Erythroblast (primary cell): Measurements from ENCODE around the gene FHOD1.

ENCODE experiments used
- DNase-seq, 2 experiments: peaks; one replicate each; lab custom pipeline; 2025; lab: John Stamatoyannopoulos, UW
- GATA1 ChIP-seq: IDR thresholded peaks from 2 replicates; pipeline ENCODE4 v1.6.1; 2011; ENCODE audit warnings: low read depth, mild to moderate bottlenecking, control low read depth, low read length, moderate library complexity
- POLR2A ChIP-seq: IDR thresholded peaks from 2 replicates; pipeline ENCODE4 v1.6.1; 2011; ENCODE audit warnings: mild to moderate bottlenecking, low read length

FHOD1 gene

DNA sequence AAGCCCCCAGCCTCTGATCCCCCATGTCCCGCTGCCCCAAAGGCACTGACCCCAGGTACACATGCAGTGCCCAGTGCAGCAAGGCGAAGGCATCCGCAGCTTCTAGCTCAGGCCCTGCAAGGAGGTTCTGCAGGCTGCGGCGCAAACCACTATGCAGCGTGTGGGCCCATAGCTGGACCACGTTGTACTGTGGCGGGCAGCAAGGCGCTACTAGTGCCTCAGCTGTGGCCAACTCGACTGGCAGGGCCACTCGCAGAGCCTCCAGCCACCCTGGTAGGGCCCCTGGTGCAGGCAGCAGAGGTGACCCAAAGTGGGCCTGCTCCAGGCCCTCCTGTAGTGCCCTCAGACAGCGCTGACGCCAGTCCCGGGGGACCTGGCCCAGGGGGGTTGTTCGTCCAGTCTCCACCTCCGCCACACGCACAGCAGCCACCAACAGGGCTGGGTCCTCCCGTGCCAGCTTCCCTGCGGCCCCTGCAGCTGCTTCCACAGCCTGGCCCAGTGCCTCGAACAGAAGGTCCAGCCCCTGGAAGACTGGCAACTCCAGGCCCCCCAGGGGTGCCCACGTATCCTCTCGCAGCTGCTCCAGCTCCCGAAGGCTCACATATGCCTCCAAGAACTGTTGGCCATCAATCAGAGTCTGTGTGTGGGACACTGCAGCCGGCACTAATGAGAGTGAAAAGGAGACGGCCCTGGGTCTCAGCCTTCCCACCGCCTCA lies 59.9 kb downstream of the FHOD1 start:
- DNase-seq, result no peak
- TF ChIP-seq GATA1 (no peak), POLR2A (no peak)

DNA sequence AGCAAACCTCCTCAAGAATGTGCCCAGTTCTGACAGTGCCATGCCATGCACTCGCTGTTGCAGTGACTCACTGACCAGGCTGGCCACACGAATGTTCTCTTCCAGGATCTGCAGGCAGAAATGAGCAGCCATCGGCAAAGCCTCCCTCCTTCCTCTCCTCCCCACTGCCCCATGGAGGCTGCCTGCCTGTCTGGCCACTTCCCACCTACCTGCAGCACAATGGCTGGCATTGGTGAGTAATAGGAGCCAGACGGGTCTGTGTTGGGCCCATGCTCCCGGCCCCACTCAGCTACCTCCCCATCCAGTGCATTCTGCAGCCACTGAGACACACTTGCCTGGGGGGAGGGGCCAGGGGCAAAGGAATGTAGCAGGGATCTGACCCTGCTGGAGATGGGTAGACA lies 60.7 kb downstream of the FHOD1 start:
- DNase-seq, result no peak
- no peak for TF ChIP-seq POLR2A
- no peak for TF ChIP-seq GATA1

DNA sequence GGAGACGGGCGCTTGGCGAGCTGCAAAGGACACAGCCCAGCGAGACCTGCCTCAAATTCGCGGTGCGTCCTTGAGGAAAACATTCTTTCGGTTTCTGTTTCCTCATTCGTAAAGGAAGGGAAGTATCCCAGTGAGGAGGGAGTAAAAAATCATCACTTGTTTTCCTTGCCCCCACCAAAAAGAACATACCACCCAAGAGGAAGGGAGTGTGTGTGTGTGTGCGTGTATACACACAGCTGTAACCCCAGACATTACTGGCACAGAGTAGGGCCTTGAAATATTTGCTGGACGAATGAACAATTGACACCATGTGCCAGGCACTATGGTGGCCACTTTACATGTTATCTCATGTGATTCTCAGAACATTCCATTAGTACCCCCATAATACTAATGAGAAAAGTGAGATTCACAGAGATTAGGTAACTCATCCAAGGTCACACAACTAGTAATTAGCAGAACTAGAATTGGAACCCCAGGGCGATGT lies 61.6 kb downstream of the FHOD1 start:
- DNase-seq, result no peak
- TF ChIP-seq POLR2A, result no peak
- TF ChIP-seq GATA1, result no peak

DNA sequence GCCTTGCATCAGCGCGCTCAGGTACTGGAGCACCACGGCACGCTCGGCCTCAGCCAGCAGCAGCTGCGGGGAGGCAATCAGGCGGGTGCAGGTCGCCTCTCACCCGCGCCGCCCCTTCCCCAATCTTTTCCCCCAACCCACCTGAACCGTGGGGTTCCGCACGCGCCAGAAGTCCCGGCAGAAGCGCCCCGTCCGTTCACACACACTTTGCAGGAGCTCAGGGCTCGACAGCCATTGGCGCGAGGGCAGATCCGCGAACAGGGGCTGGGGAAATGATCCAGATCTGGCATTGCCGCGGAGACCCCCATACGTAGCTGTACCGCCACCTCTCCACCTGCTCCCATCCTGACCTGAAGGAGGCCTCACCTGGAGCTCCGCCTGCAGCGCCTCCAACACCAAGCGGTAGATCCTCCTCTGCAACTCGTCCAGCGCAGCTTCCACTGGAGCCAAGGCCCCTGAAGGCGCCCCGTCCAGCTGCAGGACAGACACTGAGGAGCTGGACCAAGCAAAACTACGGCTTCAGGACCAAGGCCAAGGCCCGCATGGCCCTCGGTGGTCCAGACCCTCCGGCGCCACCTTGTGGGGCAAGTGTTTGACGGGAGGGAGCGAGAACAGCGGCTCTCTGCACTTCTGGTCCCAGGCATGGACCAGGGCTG lies 62.2 kb downstream of the FHOD1 start:
- no peak for TF ChIP-seq POLR2A
- peak; percentile 88 to 90 for DNase-seq

DNA sequence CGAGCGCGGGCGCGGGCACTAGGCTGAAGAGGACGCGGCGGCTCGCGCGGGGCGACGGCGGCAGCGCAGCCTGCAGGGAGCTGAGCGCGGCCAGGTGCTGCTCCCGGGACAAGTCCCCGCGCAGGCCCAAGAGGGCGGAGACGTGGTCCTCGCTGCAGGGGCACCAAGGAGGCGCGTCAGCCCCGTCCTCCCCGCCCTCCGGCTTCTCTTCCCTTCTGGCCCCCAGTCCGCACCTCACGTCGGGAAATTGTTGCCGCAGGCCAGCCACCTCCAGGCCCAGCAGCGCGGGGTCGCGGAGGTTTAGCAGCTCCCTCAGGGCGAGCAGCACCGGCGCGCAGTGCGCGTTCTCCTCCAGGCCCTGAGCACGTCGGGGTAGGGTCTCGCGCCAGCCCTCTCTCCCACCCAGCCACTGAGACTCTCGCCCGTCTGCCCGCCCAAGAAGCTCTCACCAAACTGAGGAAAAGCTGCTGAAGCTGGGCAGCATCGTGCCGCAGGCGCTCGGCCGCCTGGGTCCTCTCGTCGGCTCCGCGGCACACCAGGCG lies 62.8 kb downstream of the FHOD1 start:
- TF ChIP-seq POLR2A, result no peak
- TF ChIP-seq GATA1, result no peak
- no peak for DNase-seq

DNA sequence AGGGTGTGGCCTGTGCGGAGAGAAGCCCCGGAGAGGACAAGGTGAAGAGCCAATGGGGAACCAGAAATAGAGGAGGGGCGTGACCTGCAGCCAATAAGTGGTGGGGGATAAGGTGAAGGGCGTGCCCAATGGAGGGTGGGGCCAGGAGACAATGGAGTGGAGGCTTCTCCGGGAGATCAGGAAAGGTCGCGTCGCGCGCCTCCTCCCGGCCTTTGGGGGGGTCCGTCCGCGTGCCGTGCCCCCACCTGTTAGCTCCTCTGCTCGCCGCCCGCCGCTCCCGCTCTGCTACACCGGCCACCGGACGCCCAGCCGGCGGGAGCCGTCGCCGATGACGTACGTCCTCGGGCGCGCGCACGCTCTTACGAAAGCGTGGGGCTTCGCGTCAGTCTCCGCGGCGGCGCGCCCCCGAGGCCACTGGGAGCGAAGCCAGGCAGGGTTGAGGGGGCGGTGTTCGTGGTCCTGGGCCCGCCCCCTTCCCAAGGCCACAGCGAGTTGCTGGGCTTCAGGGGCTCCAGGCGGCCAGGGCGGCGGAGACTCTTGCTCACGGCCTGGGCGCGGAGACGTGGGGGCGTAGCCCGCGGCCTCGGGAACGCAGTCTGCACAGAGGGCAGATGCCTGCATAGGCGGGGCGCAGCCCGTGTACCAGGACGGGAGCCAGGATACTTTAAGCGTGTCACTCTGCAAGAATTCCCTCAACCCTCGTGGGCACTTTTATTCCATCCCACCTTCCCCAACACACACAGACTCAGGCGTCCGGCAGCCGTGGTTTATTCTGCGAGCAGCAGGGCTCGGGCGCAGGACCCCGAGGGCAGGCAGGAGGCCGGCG lies 63.4 kb downstream of the FHOD1 start, which contains the start of gene MATCAP1:
TSS of gene MATCAP1 (minus strand) at position 337 of the 826 bp plus-strand sequence. CDS start 3,353 bp downstream, outside the sequence.
- peak; percentile 96 to 98 for DNase-seq

DNA sequence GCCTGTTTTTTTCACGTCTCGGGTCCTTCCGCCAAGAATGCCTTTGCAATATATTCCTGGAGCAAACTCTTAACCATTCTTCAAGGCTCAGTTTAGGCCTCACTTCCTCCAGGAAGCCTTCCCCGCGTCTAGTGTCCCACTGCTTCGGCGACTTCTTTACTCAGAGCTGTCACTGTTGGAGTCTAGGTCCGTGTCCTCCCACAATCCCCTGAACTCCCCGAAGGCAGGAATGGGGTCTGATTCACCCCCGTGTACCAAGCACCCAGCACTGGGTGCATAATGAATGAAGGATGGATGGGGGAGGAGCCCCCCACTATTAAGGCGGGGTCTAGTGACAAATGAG lies 64.0 kb downstream of the FHOD1 start:
- no peak for DNase-seq
- no peak for TF ChIP-seq GATA1
- no peak for TF ChIP-seq POLR2A

More for the DNA sequence above, 63.4 kb downstream of the FHOD1 start, which contains the start of gene MATCAP1:
- TF ChIP-seq POLR2A, result peak; percentile 80
- TF ChIP-seq GATA1, result no peak

DNA sequence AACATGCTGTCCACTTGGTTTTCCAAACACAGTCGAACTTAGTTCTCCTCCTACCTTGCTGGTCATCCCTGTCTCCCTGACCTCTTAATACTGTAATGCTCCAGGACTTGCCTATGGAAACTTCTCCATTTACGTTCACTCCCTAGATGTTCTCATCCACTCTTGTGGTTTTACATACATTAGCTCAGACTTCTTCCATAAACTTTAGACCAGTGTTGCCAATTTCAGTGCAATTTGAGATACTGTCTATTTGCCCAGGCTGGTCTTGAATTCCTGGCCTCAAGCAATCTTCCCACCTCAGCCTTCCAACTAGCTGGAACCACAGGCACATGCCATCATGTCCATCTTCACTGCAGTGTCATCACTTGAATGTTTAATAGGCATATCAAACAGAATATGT lies 65.0 kb downstream of the FHOD1 start:
- no peak for TF ChIP-seq GATA1
- TF ChIP-seq POLR2A, result no peak
- no peak for DNase-seq

DNA sequence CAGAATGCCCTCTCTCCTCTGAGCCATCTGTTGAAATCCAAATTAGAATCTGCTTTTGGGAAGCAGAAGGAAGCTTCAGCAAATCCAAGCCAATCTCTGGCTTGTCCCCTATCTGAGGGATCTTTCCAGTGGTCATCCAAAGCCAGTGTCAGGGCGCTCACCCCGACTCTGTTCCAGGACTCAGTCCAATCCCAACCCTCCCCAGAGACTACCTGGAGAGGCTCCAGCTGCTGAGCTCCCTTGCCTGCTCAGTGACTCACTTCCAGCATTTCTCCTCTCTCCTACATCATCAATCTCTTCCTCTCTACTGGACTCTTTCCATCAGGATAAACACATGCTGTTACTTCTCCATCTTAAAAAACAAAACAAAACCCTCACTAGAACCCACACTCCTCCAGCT lies 65.9 kb downstream of the FHOD1 start:
- no peak for TF ChIP-seq POLR2A
- TF ChIP-seq GATA1, result no peak
- no peak for DNase-seq

DNA sequence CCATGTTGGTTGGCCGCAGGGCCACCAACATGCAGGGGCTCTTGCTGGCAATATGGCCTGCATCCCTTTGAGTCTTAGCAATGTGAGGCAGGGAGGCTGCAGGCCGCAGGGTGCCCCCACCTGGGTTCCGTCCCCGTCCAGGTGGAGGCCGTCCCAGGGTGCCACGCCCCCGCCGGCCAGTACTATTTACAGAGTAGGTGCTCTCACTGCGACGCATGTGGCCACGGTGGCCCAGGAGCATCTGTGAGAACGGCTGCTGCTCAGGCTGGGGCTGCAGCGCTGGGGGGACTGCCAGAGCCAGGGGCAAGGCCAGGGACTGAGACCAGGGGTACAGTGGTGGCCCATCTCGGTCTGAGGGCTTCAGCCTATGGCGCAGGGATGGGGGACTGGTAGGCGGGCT lies 67.1 kb downstream of the FHOD1 start:
- DNase-seq, result no peak
- no peak for TF ChIP-seq POLR2A

DNA sequence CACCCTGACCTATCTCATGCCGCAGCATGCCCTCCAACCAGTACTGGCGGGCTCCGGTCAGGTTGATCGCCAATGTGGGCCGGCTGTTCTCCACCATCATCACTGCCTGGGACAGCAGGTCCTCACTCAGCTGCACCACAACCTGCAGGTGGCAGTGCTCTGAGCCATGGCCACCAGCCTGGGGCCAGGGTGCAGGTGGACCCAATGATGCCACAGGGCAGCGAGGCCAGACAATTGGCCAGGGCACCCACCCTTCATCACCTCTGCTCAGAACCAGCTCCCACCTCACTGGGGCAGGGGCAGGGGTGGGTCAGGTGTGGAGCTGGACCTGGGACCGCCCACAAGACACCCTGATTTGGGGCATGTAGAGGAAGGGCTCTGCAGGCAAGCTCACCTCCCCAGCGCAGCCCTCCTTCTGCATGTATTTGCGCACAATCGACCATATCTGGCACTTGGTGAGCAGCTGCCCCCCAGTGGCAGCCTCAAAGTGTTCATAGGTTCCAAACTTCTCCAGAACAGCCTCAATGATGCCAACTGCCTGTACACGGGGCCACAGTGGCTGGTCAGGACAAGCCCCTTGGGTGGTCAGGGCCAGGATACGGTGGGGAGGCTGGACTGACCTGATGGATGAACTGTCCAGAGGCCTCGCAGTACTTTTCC lies 67.7 kb downstream of the FHOD1 start:
- TF ChIP-seq GATA1 (no peak), POLR2A (no peak)
- DNase-seq, result peak; percentile 27 to 33
